ENCODE measurements around the gene DCST1.

The DCST1 gene

GRCh38 chr1:155012776-155013602, 20.6 kb upstream of the DCST1 start:
- no peak for DNase-seq (ENCODE audit: low read depth in 2 of 2)

- DNase-seq (ENCODE audit: low read depth in 2 of 2) = no peak
Measured at GRCh38 chr1:155013632-155014031, 20.0 kb upstream of the DCST1 start.

GRCh38 chr1:155014709-155015508, 18.7 kb upstream of the DCST1 start:
- no peak for DNase-seq (ENCODE audit: low read depth in 2 of 2)

GRCh38 chr1:155015527-155016230, 17.9 kb upstream of the DCST1 start:
- no peak for DNase-seq (ENCODE audit: low read depth in 2 of 2)

- DNase-seq (ENCODE audit: low read depth in 2 of 2) = no peak
Measured at GRCh38 chr1:155016231-155016831, 17.3 kb upstream of the DCST1 start.

GRCh38 chr1:155017041-155017945, 16.3 kb upstream of the DCST1 start:
- DNase-seq (ENCODE audit: low read depth in 2 of 2) = peak; percentile 83 to 87

- no peak for DNase-seq (ENCODE audit: low read depth in 2 of 2)
Measured at GRCh38 chr1:155017946-155018316, 15.7 kb upstream of the DCST1 start.

- no peak for DNase-seq (ENCODE audit: low read depth in 2 of 2)
Measured at GRCh38 chr1:155018617-155019348, 14.8 kb upstream of the DCST1 start.

- no peak for DNase-seq (ENCODE audit: low read depth in 2 of 2)
Measured at GRCh38 chr1:155019377-155020245, 14.0 kb upstream of the DCST1 start.

- DNase-seq (ENCODE audit: low read depth in 2 of 2) = no peak
Measured at GRCh38 chr1:155022136-155022926, 11.3 kb upstream of the DCST1 start.

- no peak for DNase-seq (ENCODE audit: low read depth in 2 of 2)
Measured at GRCh38 chr1:155022927-155023236, 10.7 kb upstream of the DCST1 start.

- no peak for DNase-seq (ENCODE audit: low read depth in 2 of 2)
Measured at GRCh38 chr1:155023627-155024026, 10.0 kb upstream of the DCST1 start.

- DNase-seq (ENCODE audit: low read depth in 2 of 2) = no peak
Measured at GRCh38 chr1:155024315-155024714, 9.3 kb upstream of the DCST1 start.

GRCh38 chr1:155026154-155026553, 7.5 kb upstream of the DCST1 start:
- no peak for DNase-seq (ENCODE audit: low read depth in 2 of 2)

- no peak for DNase-seq (ENCODE audit: low read depth in 2 of 2)
Measured at GRCh38 chr1:155026588-155026987, 7.0 kb upstream of the DCST1 start.

GRCh38 chr1:155029513-155030242, 3.9 kb upstream of the DCST1 start:
- no peak for DNase-seq (ENCODE audit: low read depth in 2 of 2)

GRCh38 chr1:155030243-155030795, 3.3 kb upstream of the DCST1 start:
- DNase-seq (ENCODE audit: low read depth in 2 of 2) = no peak

- no peak for DNase-seq (ENCODE audit: low read depth in 2 of 2)
Measured at GRCh38 chr1:155030899-155031298, 2.7 kb upstream of the DCST1 start.
